ENCODE results near the gene ZNF513. TPM values are rescaled to one million over a fixed set of nuclear protein-coding genes. Genes with fewer than 3 reads are reported as not detected.
"Not testable (repeated sequence)": the region's sequence is repeated elsewhere in the genome, so short reads cannot be mapped to it uniquely, and the experiment has no call there.

Gene ZNF513
- total RNA-seq, 3 donors from 2014 or later (not counting 1 experiment from before 2014, with no cell fraction given), result 24.2 to 28.1 (median 26.1) TPM

DNA sequence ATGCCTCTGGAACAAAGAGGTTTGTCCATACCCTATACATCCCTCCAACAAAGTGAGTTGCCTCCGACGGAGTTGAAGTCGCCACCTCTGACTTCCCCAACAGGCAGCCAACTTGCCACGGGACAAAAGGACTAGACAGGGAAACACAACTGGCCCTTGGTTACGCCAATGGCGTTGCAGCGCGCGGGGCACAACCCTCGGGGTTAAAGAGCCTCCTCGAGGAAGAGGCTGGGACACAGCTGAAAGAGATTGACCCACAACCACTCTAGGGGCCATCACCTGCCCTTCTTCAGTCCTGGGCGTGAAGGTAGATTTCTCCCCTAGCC, 24.5 kb downstream of the ZNF513 start:
- H3K9me3 Mint-ChIP-seq, result no peaks in the 10 kb centered on the region
- H3K4me1 ChIP-seq (ENCODE audit: control insufficient read depth, insufficient read depth, low read length), result peaks cover 25% of the 10 kb centered on the region
- no peaks in the 10 kb centered on the region for H3K36me3 Mint-ChIP-seq
- H3K27ac Mint-ChIP-seq, result peak overlapping the region; percentile 98 to 100
- no peaks in the 10 kb centered on the region for H3K27me3 ChIP-seq (ENCODE audit: control insufficient read depth, insufficient read depth, low read length)
- peak overlapping the region; percentile 99 for H3K4me3 Mint-ChIP-seq
- peak overlapping the region; percentile 96 for H3K27ac ChIP-seq (ENCODE audit: low read length)
- no peaks in the 10 kb centered on the region for H3K9me3 ChIP-seq (ENCODE audit: control insufficient read depth, insufficient read depth, low read length)
- H3K36me3 ChIP-seq (ENCODE audit: control insufficient read depth, insufficient read depth, low read length), result no peaks in the 10 kb centered on the region
- no peak for DNase-seq
- peaks cover 44 to 48% of the 10 kb centered on the region in 2 donors for H3K4me1 Mint-ChIP-seq
- H3K27me3 Mint-ChIP-seq (ENCODE audit: low read depth in 2 of 2), result no peaks in the 10 kb centered on the region
- TF ChIP-seq, protein P1, sequence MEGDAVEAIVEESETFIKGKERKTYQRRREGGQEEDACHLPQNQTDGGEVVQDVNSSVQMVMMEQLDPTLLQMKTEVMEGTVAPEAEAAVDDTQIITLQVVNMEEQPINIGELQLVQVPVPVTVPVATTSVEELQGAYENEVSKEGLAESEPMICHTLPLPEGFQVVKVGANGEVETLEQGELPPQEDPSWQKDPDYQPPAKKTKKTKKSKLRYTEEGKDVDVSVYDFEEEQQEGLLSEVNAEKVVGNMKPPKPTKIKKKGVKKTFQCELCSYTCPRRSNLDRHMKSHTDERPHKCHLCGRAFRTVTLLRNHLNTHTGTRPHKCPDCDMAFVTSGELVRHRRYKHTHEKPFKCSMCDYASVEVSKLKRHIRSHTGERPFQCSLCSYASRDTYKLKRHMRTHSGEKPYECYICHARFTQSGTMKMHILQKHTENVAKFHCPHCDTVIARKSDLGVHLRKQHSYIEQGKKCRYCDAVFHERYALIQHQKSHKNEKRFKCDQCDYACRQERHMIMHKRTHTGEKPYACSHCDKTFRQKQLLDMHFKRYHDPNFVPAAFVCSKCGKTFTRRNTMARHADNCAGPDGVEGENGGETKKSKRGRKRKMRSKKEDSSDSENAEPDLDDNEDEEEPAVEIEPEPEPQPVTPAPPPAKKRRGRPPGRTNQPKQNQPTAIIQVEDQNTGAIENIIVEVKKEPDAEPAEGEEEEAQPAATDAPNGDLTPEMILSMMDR (IDR thresholded peaks at IDR 0.05), result no peak
- intact Hi-C loops (cut with micrococcal nuclease), result loop anchor here (1.0 to 5.0 kb wide), 5 partner anchors 14 to 144 kb away; partner anchors contain the start of genes ATRAID, EIF2B4, IFT172 and MPV17
- peak; percentile 34 to 48 (median 38) for ATAC-seq
- 0% methylated on average over 12 of the region's 12 CpGs for WGBS (ENCODE audit: insufficient coverage)
- peak overlapping the region; percentile 72 for H3K4me3 ChIP-seq (ENCODE audit: low read length)

DNA sequence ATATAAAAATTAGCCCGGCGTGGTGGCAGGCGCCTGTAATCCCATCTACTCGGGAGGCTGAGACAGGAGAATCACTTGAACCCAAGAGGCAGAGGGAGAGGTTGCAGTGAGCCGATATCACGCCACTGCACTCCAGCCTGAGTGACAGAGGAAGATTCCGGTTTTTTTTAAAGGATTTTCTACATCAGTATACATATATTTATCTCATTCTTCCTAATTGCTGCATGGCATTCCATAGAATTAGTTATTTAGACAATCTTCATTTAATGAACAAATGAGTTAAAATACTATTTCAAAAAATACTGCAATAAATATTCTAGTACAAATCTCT, 26.0 kb downstream of the ZNF513 start:
- 97% methylated on average over 7 of the region's 7 CpGs for WGBS (ENCODE audit: insufficient coverage)
- peaks cover 44 to 48% of the 10 kb centered on the region in 2 donors for H3K4me1 Mint-ChIP-seq
- intact Hi-C loops (cut with micrococcal nuclease), result no loop called here
- no peak for DNase-seq
- Histone ChIP-seq H3K27me3 (ENCODE audit: control insufficient read depth, insufficient read depth, low read length) (no peaks in the 10 kb centered on the region), H3K4me1 (ENCODE audit: control insufficient read depth, insufficient read depth, low read length) (peaks cover 25% of the 10 kb centered on the region), H3K9me3 (ENCODE audit: control insufficient read depth, insufficient read depth, low read length) (no peaks in the 10 kb centered on the region), H3K36me3 (ENCODE audit: control insufficient read depth, insufficient read depth, low read length) (peaks cover 2% of the 10 kb centered on the region), H3K27ac (ENCODE audit: low read length) (no peak overlapping the region), H3K4me3 (ENCODE audit: low read length) (no peak overlapping the region)
- H3K36me3 Mint-ChIP-seq, result no peaks in the 10 kb centered on the region
- no peaks in the 10 kb centered on the region for H3K27me3 Mint-ChIP-seq (ENCODE audit: low read depth in 2 of 2)
- peak overlapping the region; percentile 49 for H3K4me3 Mint-ChIP-seq
- TF ChIP-seq, protein P1 (IDR thresholded peaks at IDR 0.05), result no peak
- no peaks in the 10 kb centered on the region for H3K9me3 Mint-ChIP-seq
- H3K27ac Mint-ChIP-seq, result no peak overlapping the region
- no peak for ATAC-seq

DNA sequence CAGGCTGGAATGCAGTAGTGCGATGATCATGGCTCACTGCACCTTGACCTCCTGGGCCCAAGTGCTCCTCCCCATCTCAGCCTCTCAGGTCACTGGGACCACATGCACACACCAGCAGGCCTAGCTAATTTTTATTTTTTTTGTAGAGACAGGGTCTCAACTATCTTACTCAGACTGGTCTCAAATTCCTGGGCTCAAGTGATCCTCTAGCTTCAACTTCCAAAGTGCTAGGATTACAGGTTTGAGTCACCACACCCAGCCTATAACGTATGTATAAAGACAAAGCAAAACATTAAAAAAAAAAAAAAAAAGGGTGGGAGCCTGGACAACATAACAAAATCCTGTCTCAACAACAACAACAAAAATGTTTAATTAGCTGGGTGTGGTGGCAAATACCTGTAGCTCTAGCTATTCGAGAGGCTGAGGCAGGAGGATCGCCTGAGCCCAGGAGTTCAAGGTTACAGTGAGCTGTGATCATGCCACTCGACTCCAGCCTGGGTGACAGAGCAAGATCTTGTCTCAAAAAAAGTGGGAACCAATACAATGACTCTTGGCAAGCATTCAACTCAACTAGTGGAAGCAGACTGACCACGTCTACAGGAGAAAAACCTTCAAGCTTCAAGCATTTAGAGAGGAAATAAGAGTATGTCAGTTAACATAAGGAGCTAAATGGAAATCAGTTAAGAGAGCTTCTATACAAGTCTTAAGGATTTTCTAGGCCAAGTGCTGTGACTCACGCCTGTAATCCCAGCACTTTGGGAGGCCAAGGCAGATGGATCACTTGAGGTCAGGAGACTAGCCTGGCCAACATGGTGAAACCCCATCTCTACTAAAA, 26.6 kb downstream of the ZNF513 start:
- Histone ChIP-seq H3K4me1 (ENCODE audit: control insufficient read depth, insufficient read depth, low read length) (peaks cover 25% of the 10 kb centered on the region), H3K27me3 (ENCODE audit: control insufficient read depth, insufficient read depth, low read length) (no peaks in the 10 kb centered on the region), H3K9me3 (ENCODE audit: control insufficient read depth, insufficient read depth, low read length) (no peaks in the 10 kb centered on the region), H3K36me3 (ENCODE audit: control insufficient read depth, insufficient read depth, low read length) (peaks cover 2% of the 10 kb centered on the region), H3K4me3 (ENCODE audit: low read length) (no peak overlapping the region), H3K27ac (ENCODE audit: low read length) (no peak overlapping the region)
- Mint-ChIP-seq H3K4me1 (peaks cover 44 to 48% of the 10 kb centered on the region in 2 donors), H3K27me3 (ENCODE audit: low read depth in 2 of 2) (no peaks in the 10 kb centered on the region), H3K27ac (peak overlapping the region in 1 of 2 donors; percentile 10), H3K36me3 (no peaks in the 10 kb centered on the region), H3K9me3 (no peaks in the 10 kb centered on the region), H3K4me3 (peak overlapping the region; percentile 49)
- DNase-seq, result no peak
- 85% methylated on average over 6 of the region's 7 CpGs for WGBS (ENCODE audit: insufficient coverage)
- ATAC-seq, result no peak
- intact Hi-C loops (cut with micrococcal nuclease), result no loop called here
- TF ChIP-seq, protein P1 (IDR thresholded peaks at IDR 0.05), result no peak

DNA sequence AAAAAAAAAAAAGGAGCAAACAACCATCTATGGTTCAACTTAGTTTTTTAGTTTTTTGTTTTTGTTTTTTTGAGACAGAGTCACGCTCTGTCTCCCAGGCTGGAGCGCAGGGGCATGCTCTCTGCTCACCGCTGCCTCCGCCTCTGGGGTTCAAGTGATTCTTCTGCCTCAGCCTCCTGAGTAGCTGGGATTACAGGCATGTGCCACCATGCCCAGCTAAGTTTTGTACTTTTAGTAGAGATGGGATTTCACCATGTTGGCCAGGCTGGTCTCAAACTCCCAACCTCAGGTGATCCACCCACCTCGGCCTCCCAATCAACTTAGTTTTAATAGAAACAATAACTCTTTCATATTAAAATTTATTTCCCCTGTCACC, 27.2 kb downstream of the ZNF513 start:
- H3K4me3 Mint-ChIP-seq; ATAC-seq; H3K9me3 Mint-ChIP-seq; intact Hi-C loops (cut with micrococcal nuclease); H3K36me3 ChIP-seq (ENCODE audit: control insufficient read depth, insufficient read depth, low read length); H3K36me3 Mint-ChIP-seq; H3K27me3 Mint-ChIP-seq (ENCODE audit: low read depth in 2 of 2); DNase-seq; H3K27ac ChIP-seq (ENCODE audit: low read length); H3K4me3 ChIP-seq (ENCODE audit: low read length); H3K9me3 ChIP-seq (ENCODE audit: control insufficient read depth, insufficient read depth, low read length); H3K27me3 ChIP-seq (ENCODE audit: control insufficient read depth, insufficient read depth, low read length): not testable (repeated sequence)
- 96% methylated on average over 5 of the region's 5 CpGs for WGBS (ENCODE audit: insufficient coverage)
- peaks cover 42 to 47% of the 10 kb centered on the region in 2 donors for H3K4me1 Mint-ChIP-seq
- H3K4me1 ChIP-seq (ENCODE audit: control insufficient read depth, insufficient read depth, low read length), result peaks cover 25% of the 10 kb centered on the region
- peak overlapping the region in 1 of 2 donors; percentile 10 for H3K27ac Mint-ChIP-seq
